Mononuclear cell (primary cell): ENCODE data around the gene MSANTD1. TPM values are rescaled to one million over a fixed set of nuclear protein-coding genes. Genes with fewer than 3 reads are reported as not detected.

Experiments used
- H3K27me3 ChIP-seq: 2 replicates; pipeline ENCODE4 v1.6.0; 2011; ENCODE audit warnings: low read length, control low read depth; ENCODE audit not compliant: insufficient read depth
- H3K4me1 ChIP-seq: 2 replicates; pipeline ENCODE4 v1.5.1; 2011; ENCODE audit warnings: mild to moderate bottlenecking, low read length, control low read depth; ENCODE audit not compliant: insufficient read depth
- H3K4me3 ChIP-seq: 2 replicates; pipeline ENCODE4 v1.5.1; 2011; ENCODE audit warnings: mild to moderate bottlenecking, low read length, moderate library complexity
- H3K9me3 ChIP-seq: 2 replicates; pipeline ENCODE4 v1.5.1; 2011; ENCODE audit warnings: low read depth, mild to moderate bottlenecking, control low read depth, low read length
- total RNA-seq: library from RNA; depleted of rRNA; stranded (reverse); fragments of >200 nt; gene quantifications from one replicate; pipeline ENCODE4 v1.2.3, GENCODE V29; 2012

Gene MSANTD1
- total RNA-seq, 1 donor: 0.63 TPM

DNA sequence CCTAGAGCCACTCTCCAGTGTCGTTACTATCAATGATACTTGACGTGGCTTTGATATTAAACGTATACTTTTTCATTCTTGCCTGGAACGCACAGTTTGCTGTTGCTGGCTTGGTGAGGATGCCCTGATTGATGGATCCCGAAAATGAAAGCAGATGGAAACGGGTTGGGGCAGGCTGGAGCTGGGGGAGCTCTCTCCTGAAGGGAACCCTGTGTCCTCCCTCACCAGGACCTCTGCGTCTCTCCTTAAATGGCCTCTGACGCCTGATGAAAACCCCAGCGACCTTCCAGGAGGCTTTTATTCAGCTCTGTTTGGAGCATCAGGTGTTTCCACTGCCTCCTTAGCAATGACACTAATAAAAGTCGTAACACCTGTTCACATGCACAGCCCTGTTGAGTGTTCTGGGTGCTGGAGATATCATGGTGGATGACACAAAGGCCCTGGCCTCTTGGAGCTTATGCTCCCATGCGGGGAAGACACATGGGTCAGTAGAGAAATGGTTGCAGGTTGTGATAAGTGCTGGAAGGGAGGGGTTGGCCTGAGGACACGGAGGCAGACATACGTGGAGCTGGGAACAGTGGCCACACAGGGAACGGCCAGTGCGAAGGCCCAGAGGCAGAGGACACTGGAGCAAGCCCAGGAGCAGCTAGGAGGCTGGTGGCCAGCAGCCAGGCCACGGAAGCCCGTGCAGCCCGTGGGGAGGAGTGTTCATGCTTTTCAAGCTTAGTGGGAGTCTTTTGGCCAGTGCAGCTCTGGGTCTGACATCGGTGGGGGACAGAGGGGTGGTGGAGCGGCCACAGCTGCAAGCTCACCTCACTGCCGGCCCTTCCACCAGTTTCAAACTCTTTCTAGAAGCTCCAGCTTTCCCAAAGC, 7.5 kb downstream of the MSANTD1 start:
- Histone ChIP-seq H3K9me3 (no peaks in the 10 kb centered on the region), H3K4me1 (no peaks in the 10 kb centered on the region), H3K4me3 (no peak overlapping the region), H3K27me3 (no peaks in the 10 kb centered on the region)

DNA sequence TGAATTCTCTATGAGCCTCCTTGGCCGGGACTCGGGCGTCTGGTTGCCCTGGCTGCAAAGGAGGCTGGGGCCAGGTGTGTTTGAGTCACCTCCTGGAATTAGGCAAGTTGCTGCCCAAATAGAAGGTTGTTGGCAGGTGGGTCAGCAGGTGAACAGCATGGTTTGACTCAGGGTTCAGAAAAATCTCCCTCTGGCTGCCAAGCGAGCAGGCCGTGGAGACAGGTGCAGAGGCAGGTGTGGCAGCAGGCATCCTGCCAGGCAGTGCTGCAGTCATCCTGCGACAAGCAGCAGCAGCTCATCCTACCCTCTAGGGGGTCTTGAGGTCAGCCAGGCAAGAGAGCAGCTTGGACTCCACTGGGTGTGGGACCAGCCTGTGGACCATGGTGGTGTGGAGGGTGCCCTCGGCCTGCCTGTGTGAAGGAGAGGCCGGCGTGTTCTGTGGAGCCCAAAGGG, 8.2 kb downstream of the MSANTD1 start:
- Histone ChIP-seq H3K9me3 (no peaks in the 10 kb centered on the region), H3K4me3 (no peak overlapping the region), H3K4me1 (no peaks in the 10 kb centered on the region), H3K27me3 (no peaks in the 10 kb centered on the region)

DNA sequence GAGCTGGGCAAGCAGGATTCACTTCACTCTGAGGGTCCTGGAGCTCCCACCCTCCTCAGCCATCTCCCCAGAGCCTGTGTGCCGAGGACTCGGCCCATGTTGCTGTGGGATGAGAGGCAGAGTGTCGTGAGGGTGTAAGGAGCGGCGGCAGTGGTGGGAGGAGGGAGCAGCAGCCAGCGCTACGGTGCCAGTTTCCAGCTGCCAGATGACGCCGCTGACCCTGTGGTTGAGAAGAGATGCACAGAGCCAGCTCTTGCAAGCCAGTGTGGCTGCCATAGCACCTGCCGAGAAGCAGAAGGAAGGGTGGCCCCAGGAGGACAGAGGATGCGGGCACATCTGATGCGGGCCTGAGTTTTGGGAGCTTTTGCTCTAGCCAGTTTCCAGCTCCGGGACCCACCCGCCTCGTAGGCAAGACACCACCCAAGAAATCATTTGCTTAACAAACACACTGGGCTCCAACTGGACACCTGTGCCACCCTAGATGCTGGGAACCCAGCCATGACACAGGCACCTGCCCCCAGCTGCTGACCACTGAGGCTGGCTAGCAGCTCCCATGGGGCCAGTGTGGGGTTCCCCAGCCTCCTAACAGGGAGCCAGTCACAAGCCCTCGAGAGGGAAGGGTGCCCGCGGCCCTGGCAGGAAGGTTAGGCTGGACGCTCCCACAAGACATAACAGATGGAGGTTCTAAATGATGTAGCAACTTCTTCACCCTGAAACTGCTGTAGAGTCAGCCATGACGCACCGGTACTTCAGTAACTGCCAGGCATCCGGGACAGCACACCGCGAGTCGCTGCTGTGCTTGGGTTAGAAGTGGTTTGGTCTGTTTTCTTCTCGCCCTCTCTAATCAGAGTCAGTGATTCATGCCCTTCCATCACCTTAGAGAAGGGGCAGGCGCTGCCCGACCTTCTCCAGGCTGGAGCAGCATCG, 8.9 kb downstream of the MSANTD1 start:
- H3K9me3 ChIP-seq: no peaks in the 10 kb centered on the region
- H3K4me1 ChIP-seq: no peaks in the 10 kb centered on the region
- no peak overlapping the region for H3K4me3 ChIP-seq

DNA sequence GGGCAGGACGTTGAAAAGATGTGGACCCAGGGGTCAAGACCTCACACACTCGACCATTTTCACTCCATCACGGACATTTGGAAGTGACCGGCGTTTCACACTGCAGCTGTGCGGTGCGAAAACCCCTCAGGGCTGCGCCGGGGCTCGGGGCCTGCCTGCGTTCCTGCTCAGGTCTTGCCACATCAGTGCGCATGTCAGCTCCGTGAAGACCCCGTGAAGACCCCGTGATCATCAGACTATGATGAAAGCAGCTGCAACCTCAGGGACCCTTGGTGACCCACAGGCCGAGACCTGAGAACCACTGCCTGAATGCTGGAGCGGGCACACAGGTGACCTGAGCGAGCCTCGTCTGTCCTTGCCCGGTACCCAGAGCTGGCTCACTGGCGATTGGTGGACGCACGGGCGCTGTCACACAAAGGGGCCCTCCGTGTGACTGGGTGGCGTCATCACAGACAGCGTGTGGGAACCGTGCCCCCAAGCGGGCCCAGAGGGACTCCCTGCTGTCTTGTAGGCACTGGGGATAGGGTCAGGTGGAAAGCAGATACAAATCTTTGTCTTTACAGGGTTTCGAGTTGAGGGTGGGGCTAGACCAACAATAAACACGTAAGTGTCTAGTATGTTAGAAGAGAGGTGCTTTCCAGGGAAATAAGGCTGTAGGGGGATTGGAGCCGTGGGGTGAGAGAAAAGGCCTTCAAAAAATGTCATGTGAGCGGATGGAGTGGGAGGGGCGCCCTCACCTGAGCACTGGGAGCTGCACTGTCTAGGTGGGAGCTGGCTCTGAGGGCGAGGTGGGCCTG, 12.7 kb downstream of the MSANTD1 start:
- no peaks in the 10 kb centered on the region for H3K4me1 ChIP-seq
- H3K4me3 ChIP-seq: no peak overlapping the region
- no peaks in the 10 kb centered on the region for H3K9me3 ChIP-seq
- H3K27me3 ChIP-seq: no peaks in the 10 kb centered on the region

More for the DNA sequence above, 8.9 kb downstream of the MSANTD1 start:
- H3K27me3 ChIP-seq: no peaks in the 10 kb centered on the region

DNA sequence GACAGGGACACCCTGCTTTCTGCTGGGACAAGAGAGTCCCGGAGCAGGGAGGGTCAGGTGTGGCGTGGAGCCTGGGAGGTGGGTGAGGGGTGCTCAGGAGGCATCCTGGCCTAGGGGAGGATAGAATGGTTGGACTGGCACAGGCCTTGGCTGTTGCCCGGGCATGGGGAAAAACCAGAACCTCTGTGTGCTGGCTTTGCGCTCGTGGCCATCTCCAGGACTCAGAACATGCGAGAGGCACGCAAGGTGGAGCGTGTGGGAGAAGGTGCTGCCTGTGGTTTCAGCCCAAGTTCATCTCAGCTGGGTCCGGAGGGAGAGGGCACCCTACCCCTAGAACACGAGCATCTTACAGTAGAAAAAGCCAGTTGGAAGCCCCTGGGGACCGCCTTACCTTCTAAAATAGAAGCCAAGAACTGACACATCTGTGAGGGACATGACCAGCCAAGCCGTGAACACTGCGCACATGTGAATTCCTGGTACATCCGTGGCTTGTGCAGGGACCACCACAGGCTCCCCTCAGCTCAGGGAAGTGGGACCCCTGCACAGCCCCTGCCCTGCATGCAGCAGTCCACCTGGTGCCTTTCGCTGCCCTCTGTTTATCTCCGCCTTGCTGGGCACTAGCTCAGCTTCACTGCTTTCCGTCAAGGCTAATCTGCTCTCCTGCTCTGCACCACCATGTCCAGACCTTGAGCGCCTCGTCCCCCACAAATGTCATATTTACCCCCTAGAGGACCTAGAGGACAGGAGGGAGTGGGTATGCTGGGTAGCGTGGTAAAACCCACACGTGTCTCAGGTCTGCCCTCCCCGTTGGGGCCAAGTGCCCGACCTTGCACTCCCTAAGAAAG, 13.5 kb downstream of the MSANTD1 start:
- Histone ChIP-seq H3K9me3 (no peaks in the 10 kb centered on the region), H3K4me3 (no peak overlapping the region), H3K4me1 (no peaks in the 10 kb centered on the region), H3K27me3 (no peaks in the 10 kb centered on the region)

DNA sequence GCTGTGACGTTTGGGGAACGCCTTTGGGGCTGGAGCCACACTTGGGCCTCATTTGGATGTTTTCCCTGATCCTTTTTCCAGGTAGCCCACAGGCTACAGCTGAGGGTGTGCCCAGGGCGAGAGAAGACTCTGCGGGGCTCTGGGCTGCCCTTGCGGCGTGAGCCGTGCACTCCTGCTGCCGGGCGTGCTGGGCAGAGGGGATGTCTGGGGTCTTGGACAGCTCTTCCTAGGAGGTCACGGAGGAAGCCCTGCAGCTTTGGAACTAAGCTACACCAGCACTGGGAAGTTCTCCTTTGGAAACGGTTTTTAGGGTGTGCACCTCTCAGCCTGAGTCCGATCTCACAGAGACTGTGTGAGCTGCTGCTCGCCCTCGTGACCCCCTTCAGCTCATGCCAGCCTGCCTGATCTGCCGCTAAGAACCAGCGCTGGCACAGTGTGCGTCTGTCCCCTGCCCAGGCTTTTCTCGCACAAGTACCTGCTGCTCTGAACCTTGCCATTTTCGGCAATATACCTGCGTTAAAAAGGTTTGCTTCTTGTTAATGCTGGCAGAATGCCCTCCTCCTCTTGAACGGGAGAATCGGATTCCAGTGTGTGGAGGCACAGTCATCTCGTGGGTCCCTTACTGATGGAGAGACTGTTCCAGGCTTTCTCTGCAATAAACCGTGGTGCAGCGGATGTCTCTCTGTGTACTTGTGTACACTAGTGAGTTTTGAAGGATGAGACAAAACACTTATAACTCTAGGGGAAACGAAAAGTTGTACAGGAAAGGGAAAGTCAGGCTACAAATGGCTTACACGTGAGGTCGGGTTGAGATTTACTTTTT, 14.3 kb downstream of the MSANTD1 start:
- no peaks in the 10 kb centered on the region for H3K9me3 ChIP-seq
- no peaks in the 10 kb centered on the region for H3K4me1 ChIP-seq
- H3K27me3 ChIP-seq: no peaks in the 10 kb centered on the region
- no peak overlapping the region for H3K4me3 ChIP-seq

DNA sequence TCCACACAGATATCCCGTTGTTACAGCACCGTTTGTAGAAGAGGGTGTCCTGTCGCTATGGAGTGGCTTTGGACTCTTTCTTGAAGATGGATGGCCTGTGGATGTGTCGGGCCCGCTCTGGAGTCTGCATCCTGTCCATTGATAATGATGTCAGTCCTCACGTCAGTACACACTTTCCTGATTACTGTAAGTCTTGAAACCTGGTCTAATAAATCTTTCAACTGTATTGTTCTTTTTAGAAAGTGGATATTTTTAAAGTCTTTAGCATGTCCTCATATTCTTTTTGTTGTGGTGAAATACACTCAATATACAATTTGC, 14.9 kb downstream of the MSANTD1 start:
- no peaks in the 10 kb centered on the region for H3K27me3 ChIP-seq
- no peak overlapping the region for H3K4me3 ChIP-seq
- H3K4me1 ChIP-seq: no peaks in the 10 kb centered on the region
- H3K9me3 ChIP-seq: no peaks in the 10 kb centered on the region

DNA sequence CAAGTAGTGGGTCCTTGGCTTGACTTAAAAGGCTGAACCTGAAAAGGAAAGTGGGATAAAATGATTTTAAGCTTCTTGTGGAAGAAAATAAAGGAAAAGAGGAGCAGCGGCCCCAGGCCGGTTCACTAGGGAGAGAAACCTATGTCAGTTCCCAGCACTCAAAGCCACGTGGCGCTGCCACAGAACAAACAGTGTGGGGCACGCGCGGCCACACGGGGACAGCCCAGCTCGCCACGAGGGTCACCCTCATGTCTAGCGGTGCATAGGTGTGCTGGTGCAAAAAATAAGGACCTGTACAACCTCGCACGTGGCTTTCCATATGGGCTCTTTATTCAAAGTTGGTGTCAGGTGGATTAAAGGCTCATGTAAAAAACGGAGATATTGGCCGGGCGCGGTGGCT, 17.1 kb downstream of the MSANTD1 start:
- H3K27me3 ChIP-seq: no peaks in the 10 kb centered on the region
- H3K9me3 ChIP-seq: no peaks in the 10 kb centered on the region
- H3K4me3 ChIP-seq: no peak overlapping the region
- no peaks in the 10 kb centered on the region for H3K4me1 ChIP-seq

DNA sequence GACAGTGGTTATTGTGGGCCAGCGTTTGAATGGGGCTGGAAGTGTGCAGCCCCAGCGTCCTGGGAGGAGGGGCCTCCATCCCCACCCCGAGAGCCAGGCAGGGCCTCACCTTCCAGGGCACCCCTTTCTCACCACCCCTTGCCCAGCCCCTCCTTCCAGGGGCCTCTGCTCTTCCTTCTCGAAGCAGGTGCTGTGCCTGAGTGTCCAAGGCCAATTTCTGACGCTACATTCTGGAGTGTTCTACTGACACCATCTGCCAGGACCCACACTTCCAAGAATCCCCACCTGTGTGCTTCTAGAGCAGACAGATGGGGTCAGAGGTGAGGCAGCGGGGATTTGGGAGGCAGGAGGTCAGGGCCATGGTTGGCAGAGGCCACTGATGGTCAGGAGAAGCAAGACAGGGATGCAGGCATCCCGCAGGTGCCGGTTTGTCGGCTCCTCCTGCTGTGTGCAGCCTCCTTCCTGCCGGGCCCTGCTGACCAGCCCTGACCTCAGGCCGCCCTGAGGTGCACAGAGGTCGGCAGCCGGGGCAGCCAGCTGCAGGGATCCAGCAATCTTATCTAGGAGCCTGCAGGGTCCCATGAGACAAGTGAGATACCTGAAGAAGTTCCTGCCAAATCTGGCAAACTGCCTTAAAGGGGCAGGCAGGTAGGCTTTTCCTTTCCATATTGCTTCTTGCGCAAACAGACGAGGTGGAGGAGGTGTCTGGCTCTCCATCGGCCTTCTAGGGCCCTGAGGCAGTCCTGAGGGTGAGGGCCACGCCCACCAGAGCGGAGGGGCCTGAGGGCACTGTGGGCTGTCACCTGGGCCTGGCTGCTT, 18.8 kb downstream of the MSANTD1 start:
- Histone ChIP-seq H3K27me3 (no peaks in the 10 kb centered on the region), H3K4me3 (no peak overlapping the region), H3K4me1 (no peaks in the 10 kb centered on the region), H3K9me3 (no peaks in the 10 kb centered on the region)

DNA sequence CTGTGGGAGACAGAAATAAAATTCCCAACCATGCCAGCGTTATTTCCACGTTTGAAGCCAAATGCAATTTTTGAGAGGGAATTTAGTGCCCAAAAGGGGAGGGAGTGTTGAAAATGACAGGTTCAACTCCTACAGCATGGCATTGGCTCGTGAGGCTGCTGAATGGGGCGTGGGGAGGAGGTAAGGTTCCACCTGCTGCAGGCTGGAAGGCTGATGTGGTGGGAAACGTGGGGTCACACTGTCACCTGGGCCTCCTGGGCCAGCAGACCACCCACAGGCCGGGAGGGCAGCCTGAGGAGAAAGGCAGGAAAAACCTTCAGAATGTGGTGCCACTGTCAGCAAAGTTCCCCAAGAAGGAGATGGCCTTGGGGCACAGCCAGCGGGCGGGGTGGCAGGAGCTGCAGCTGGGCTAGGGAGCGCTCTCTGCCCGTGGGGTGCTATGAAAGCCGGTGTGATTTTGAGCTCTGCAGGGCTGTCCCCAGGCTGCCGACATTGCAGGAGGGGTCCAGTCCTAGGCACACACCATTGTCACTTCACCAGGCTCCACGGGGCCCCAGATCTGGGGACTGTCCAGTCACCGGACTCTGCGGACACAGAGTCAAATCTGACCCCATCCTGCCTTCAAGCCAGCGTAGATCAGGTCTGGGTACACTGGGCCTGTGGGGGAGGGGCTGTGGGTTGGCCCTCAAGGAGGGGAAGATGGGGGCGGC, 19.6 kb downstream of the MSANTD1 start:
- Histone ChIP-seq H3K27me3 (no peaks in the 10 kb centered on the region), H3K4me3 (no peak overlapping the region), H3K4me1 (no peaks in the 10 kb centered on the region), H3K9me3 (no peaks in the 10 kb centered on the region)

DNA sequence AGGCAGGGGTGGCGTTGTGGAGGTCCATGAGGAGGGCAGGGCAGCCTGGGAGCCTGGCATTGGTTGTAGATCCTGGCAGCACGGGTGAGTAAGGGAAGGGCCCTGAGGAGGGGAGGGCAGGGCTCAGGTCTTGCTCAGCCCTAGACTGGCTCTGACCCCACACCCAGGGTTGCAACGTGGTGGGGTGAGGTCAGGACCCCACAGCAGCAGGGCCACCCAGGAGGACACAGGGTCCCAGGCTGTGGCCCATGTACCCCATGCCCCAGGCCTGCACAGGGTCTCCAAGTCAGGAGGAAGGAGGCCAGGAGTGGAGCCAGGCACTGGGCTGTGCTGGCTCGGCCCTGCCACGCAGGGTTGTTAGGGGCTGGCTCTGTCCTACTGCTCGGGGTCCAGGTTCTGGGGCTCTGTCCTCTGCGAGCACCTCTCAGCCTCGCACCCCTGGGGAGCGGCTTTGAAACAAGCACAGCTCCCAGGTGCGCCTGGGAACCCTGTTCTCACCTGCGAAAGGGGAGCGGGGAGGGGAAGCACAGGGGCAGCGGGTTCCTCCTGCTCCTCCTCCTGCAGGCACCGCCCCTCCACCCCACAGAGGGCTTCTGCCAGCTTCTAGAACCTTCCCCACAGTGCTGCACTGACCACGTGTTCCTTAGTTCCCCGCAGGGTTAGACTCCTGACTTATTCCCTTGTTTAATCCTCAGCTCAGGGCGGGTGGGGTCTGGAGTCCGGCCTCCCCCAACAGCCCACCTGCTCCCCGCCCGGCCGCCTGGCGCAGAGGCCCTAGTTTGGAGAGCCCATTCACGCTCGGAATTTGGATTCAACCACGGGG, 20.4 kb downstream of the MSANTD1 start:
- H3K9me3 ChIP-seq: no peaks in the 10 kb centered on the region
- no peak overlapping the region for H3K4me3 ChIP-seq
- H3K4me1 ChIP-seq: no peaks in the 10 kb centered on the region

More for the DNA sequence above, 20.4 kb downstream of the MSANTD1 start:
- H3K27me3 ChIP-seq: no peaks in the 10 kb centered on the region
